Forelimb muscle (tissue), 1 donor: ENCODE measurements around the gene ARHGAP32. TPM values are rescaled to one million over a fixed set of nuclear protein-coding genes. Genes with fewer than 3 reads are reported as not detected.

Experiments
- polyA plus RNA-seq: library from polyadenylated mRNA; unstranded; fragments of 120-200 nt; gene quantifications from one replicate; pipeline ENCODE4 v1.2.1, GENCODE V29; 2013; ENCODE audit not compliant: insufficient read length

The ARHGAP32 gene
- polyA plus RNA-seq, 1 donor = 11.3 TPM

Other genes starting within 250 kb of the ARHGAP32 start
- 0.10 TPM for gene TP53AIP1, start 249.5 kb downstream of the ARHGAP32 start, polyA plus RNA-seq
- gene BARX2, start 183.5 kb upstream of the ARHGAP32 start, polyA plus RNA-seq = 0.68 TPM